IMR-90 (cell line): ENCODE results near the gene SPATA32. TPM values are rescaled to one million over a fixed set of nuclear protein-coding genes. Genes with fewer than 3 reads are reported as not detected.
A peak's percentile ranks its signal among the peaks of the same experiment; 100 is the strongest.

Experiments
- ATAC-seq: fragments of 200-7000 bp; cut with Tn5 transposase; 2 replicates; pipeline ENCODE4 v1.9.1; 2020; ENCODE audit warnings: low read depth, mild to moderate bottlenecking, moderate library complexity
- BruUV-seq: library from RNA; stranded (reverse); fragments of 400-500 nt; replicated peaks from 2 replicates; lab custom pipeline; 2021; lab: Mats Ljungman, UMichigan
- CTCF ChIA-PET: fragments of 300-600 bp; formaldehyde crosslinking; extraction: SDS; loops from one replicate; lab custom pipeline; 2021; ENCODE audit warnings: antibody characterized with exemption; lab: Yijun Ruan, JAX
- POLR2A ChIA-PET: fragments of 300-600 bp; sonication (Branson Sonifier 250); formaldehyde crosslinking; loops from one replicate; lab custom pipeline; 2022; ENCODE audit warnings: antibody characterized with exemption; ENCODE audit not compliant: unreplicated experiment; lab: Charles Lee
- DNase-seq: peaks from one replicate; pipeline ENCODE4 v3.0.0; 2013
- H2AFZ ChIP-seq: replicated peaks from 2 replicates; pipeline ENCODE3; 2013; ENCODE audit warnings: low read length, mild to moderate bottlenecking; ENCODE audit not compliant: poor library complexity
- H2AK5ac ChIP-seq: 2 replicates; pipeline ENCODE4 v1.6.1; 2013; ENCODE audit warnings: low read depth, low read length, inconsistent platforms
- H2AK9ac ChIP-seq: replicated peaks from 2 replicates; pipeline ENCODE3; 2013; ENCODE audit warnings: mild to moderate bottlenecking, low read depth, low read length, moderate library complexity; ENCODE audit not compliant: poor library complexity
- H2BK120ac ChIP-seq: 2 replicates; pipeline ENCODE4 v1.6.1; 2013; ENCODE audit warnings: low read depth, low read length, inconsistent platforms
- H2BK15ac ChIP-seq: 3 replicates; pipeline ENCODE4 v1.6.1; 2013; ENCODE audit warnings: low read depth, low read length, inconsistent platforms
- H2BK20ac ChIP-seq: 2 replicates; pipeline ENCODE4 v1.6.1; 2013; ENCODE audit warnings: low read depth, mild to moderate bottlenecking, inconsistent platforms, low read length, moderate library complexity
- H2BK5ac ChIP-seq: 2 replicates; pipeline ENCODE4 v1.6.1; 2013; ENCODE audit warnings: mild to moderate bottlenecking, low read depth, low read length, inconsistent platforms; ENCODE audit not compliant: poor library complexity, severe bottlenecking
- H3K14ac ChIP-seq: replicated peaks from 2 replicates; pipeline ENCODE4 v1.6.1; 2013; ENCODE audit warnings: low read depth, low read length, inconsistent platforms
- H3K18ac ChIP-seq: 2 replicates; pipeline ENCODE4 v1.6.1; 2013; ENCODE audit warnings: low read depth, low read length, control low read depth
- H3K23ac ChIP-seq: 2 replicates; pipeline ENCODE4 v1.6.1; 2013; ENCODE audit warnings: low read depth, low read length, inconsistent platforms
- H3K27ac ChIP-seq: 2 replicates; pipeline ENCODE4 v1.5.1; 2013; ENCODE audit warnings: mild to moderate bottlenecking, control low read depth, low read length; ENCODE audit not compliant: insufficient read depth
- H3K27me3 ChIP-seq: 2 replicates; pipeline ENCODE4 v1.6.1; 2013; ENCODE audit warnings: low read length; ENCODE audit not compliant: control insufficient read depth, insufficient read depth
- H3K36me3 ChIP-seq: 2 replicates; pipeline ENCODE4 v1.6.1; 2013; ENCODE audit warnings: low read length, mixed read lengths; ENCODE audit not compliant: control insufficient read depth, insufficient read depth
- H3K4ac ChIP-seq: 2 replicates; pipeline ENCODE4 v1.6.1; 2013; ENCODE audit warnings: low read depth, low read length, inconsistent platforms
- H3K4me1 ChIP-seq: 2 replicates; pipeline ENCODE4 v1.6.1; 2013; ENCODE audit warnings: low read length, mixed read lengths; ENCODE audit not compliant: control insufficient read depth, insufficient read depth
- H3K4me2 ChIP-seq: 2 replicates; pipeline ENCODE4 v1.6.1; 2013; ENCODE audit warnings: low read depth, mild to moderate bottlenecking, control low read depth, low read length, moderate library complexity
- H3K4me3 ChIP-seq: 2 replicates; pipeline ENCODE4 v1.5.1; 2013; ENCODE audit warnings: low read depth, mild to moderate bottlenecking, control low read depth, low read length, moderate library complexity; ENCODE audit not compliant: insufficient read depth
- H3K56ac ChIP-seq: 2 replicates; pipeline ENCODE4 v1.6.1; 2013; ENCODE audit warnings: low read length, inconsistent platforms; ENCODE audit not compliant: insufficient read depth; ENCODE audit errors: extremely low read depth
- H3K79me1 ChIP-seq, 2 experiments: 2 replicates each; pipeline ENCODE4 v1.6.1; 2013; ENCODE audit warnings: low read length in 2 of 2, inconsistent platforms in 1 of 2, low read depth in 1 of 2
- H3K9ac ChIP-seq: 2 replicates; pipeline ENCODE4 v1.6.1; 2013; ENCODE audit warnings: low read depth, low read length, control low read depth
- H3K9me1 ChIP-seq: 2 replicates; pipeline ENCODE4 v1.6.1; 2013; ENCODE audit warnings: low read length, inconsistent platforms; ENCODE audit not compliant: insufficient read depth
- H3K9me3 ChIP-seq: 2 replicates; pipeline ENCODE4 v1.6.1; 2013; ENCODE audit warnings: low read length; ENCODE audit not compliant: control insufficient read depth, insufficient read depth
- H4K20me1 ChIP-seq: 2 replicates; pipeline ENCODE4 v1.6.1; 2013; ENCODE audit warnings: low read length, inconsistent platforms; ENCODE audit not compliant: insufficient read depth
- H4K5ac ChIP-seq: 2 replicates; pipeline ENCODE4 v1.6.1; 2013; ENCODE audit warnings: mild to moderate bottlenecking, low read depth, low read length, control low read depth
- H4K8ac ChIP-seq, 2 experiments: 2 replicates each; pipeline ENCODE4 v1.6.1; 2013; ENCODE audit warnings: low read depth in 2 of 2, low read length in 2 of 2, control low read depth in 1 of 2, inconsistent platforms in 1 of 2
- H4K91ac ChIP-seq: 2 replicates; pipeline ENCODE4 v1.6.1; 2013; ENCODE audit warnings: low read depth, low read length, inconsistent platforms; ENCODE audit not compliant: insufficient read depth
- BHLHE40 ChIP-seq: fragments of 150-350 bp; IDR thresholded peaks from 2 replicates; pipeline ENCODE4 v1.6.1; 2016; ENCODE audit warnings: mild to moderate bottlenecking, low read depth, low read length
- CEBPB ChIP-seq: IDR thresholded peaks from 2 replicates; pipeline ENCODE4 v1.6.1; 2012; ENCODE audit warnings: low read depth, low read length, improper control_type of control experiment
- MAFK ChIP-seq: IDR thresholded peaks from 2 replicates; pipeline ENCODE4 v1.6.1; 2012; ENCODE audit warnings: low read depth, low read length, improper control_type of control experiment
- MXI1 ChIP-seq: IDR thresholded peaks from 2 replicates; pipeline ENCODE4 v1.6.1; 2012; ENCODE audit warnings: low read depth, mild to moderate bottlenecking, low read length, moderate library complexity, borderline replicate concordance
- NFE2L2 ChIP-seq: fragments of 150-350 bp; IDR thresholded peaks from 2 replicates; pipeline ENCODE4 v1.6.1; 2016; ENCODE audit warnings: low read depth, mild to moderate bottlenecking, low read length
- POLR2A ChIP-seq: IDR thresholded peaks from 2 replicates; pipeline ENCODE4 v1.6.1; 2012; ENCODE audit warnings: mild to moderate bottlenecking, low read depth, low read length
- SMC3 ChIP-seq: fragments of 150-350 bp; IDR thresholded peaks from 2 replicates; pipeline ENCODE4 v1.6.1; 2016; ENCODE audit warnings: low read depth, mild to moderate bottlenecking, antibody characterized with exemption, low read length, moderate library complexity
- WGBS, 2 experiments: methylation state at CpG; one replicate each; pipeline versions ENCODE4 v1.1.5 to v1.1.7; 2013; ENCODE audit warnings: missing lambda C conversion rate in 2 of 2; ENCODE audit not compliant: insufficient read length in 1 of 2; ENCODE audit errors: extremely low coverage in 2 of 2; 5-methylcytosine and 5-hydroxymethylcytosine counted together
- dilution Hi-C: fragments of 300-500 bp; cut with HindIII; formaldehyde crosslinking; loops from one replicate; pipeline ENCODE4 v1.14.3; 2018; ENCODE audit warnings: low sequenced_read_pairs; ENCODE audit not compliant: unreplicated experiment
- in situ Hi-C: fragments of 300-500 bp; cut with MboI; formaldehyde crosslinking; loops from 3 replicates; pipeline ENCODE4 v1.14.3; 2019; ENCODE audit warnings: low sequenced_read_pairs, inconsistent platforms, mixed read lengths
- intact Hi-C: fragments of 100-400 bp; cut with micrococcal nuclease; formaldehyde crosslinking; loops from 2 replicates; pipeline ENCODE4 v1.10.0; 2022
- polyA plus RNA-seq, 3 experiments: library from polyadenylated mRNA; depleted of rRNA; stranded (reverse); fragments of >200 nt; gene quantifications; 2 replicates each; pipeline ENCODE4 v1.2.3, GENCODE V29; 2012; ENCODE audit warnings: low replicate concordance in 1 of 3
- total RNA-seq: library from RNA; depleted of rRNA; stranded (reverse); fragments of >200 nt; gene quantifications from 2 replicates; pipeline ENCODE4 v1.2.3, GENCODE V29; 2012

Gene SPATA32
- total and polyA plus RNA-seq, 2 of the 4 experiments (the other 2 are of a cell fraction), result 0.18 TPM; not detected in 1

GRCh38 chr17:45266372-45266926 is 4.6 kb upstream of the SPATA32 start:
- no peak overlapping the region for H3K9ac ChIP-seq
- POLR2A ChIA-PET, result no interaction called here
- no peaks in the 10 kb centered on the region for H3K27me3 ChIP-seq
- peak overlapping the region; percentile 45 for H2AK9ac ChIP-seq
- no peak overlapping the region for H4K91ac ChIP-seq
- H3K4me3 ChIP-seq, result no peak overlapping the region
- TF ChIP-seq POLR2A (no peak), BHLHE40 (no peak), NFE2L2 (no peak), MXI1 (no peak), MAFK (no peak), SMC3 (no peak), CEBPB (no peak)
- ATAC-seq (no peak), DNase-seq (no peak)
- no TSS peak for BruUV-seq
- no peak overlapping the region for H4K8ac ChIP-seq
- H2BK20ac ChIP-seq, result no peak overlapping the region
- peaks cover 65% of the 10 kb centered on the region for H3K36me3 ChIP-seq
- H4K20me1 ChIP-seq, result peaks cover 12% of the 10 kb centered on the region
- no peaks in the 10 kb centered on the region; a peak in 1 of 4 replicates for H3K79me1 ChIP-seq
- no peak overlapping the region for H2BK5ac ChIP-seq
- no peak overlapping the region for H3K4me2 ChIP-seq
- peak overlapping the region; percentile 21; the same call in 1 of the 2 replicates for H2AK5ac ChIP-seq
- H2AFZ ChIP-seq, result no peak overlapping the region
- no peaks in the 10 kb centered on the region for H3K9me3 ChIP-seq
- no peak overlapping the region for H3K56ac ChIP-seq
- peak overlapping the region; percentile 2; the same call in 1 of the 2 replicates for H3K27ac ChIP-seq
- peaks cover 3% of the 10 kb centered on the region; the same call in 1 of the 2 replicates for H3K9me1 ChIP-seq
- CTCF ChIA-PET, result no interaction called here
- H3K18ac ChIP-seq, result no peak overlapping the region
- no peak overlapping the region for H4K5ac ChIP-seq
- H2BK120ac ChIP-seq, result no peak overlapping the region
- H3K4me1 ChIP-seq, result peaks cover 26% of the 10 kb centered on the region
- dilution Hi-C loops (no loop called here), intact Hi-C loops (no loop called here), in situ Hi-C loops (no loop called here)
- no peak overlapping the region for H3K23ac ChIP-seq
- WGBS, 2 experiments, result 97% methylated on average over 8 of the region's 13 CpGs; no CpG with 5 or more reads in 1 of the 2 experiments
- H2BK15ac ChIP-seq, result no peak overlapping the region
- H3K4ac ChIP-seq, result peak overlapping the region; percentile 20; the same call in 1 of the 2 replicates
- peak overlapping the region; percentile 30; the same call in 1 of the 2 replicates for H3K14ac ChIP-seq
